HUES6 (cell line): ENCODE results near the gene POLR3GL.
A peak's percentile ranks its signal among the peaks of the same experiment; 100 is the strongest.

Source experiments
- H3K27ac ChIP-seq: 2 replicates; pipeline ENCODE4 v1.7.0; 2013; ENCODE audit warnings: low read depth, mild to moderate bottlenecking, low read length, inconsistent platforms
- H3K27me3 ChIP-seq: 2 replicates; pipeline ENCODE4 v1.6.1; 2013; ENCODE audit warnings: low read length; ENCODE audit not compliant: control insufficient read depth, insufficient read depth
- H3K36me3 ChIP-seq: 2 replicates; pipeline ENCODE4 v1.6.1; 2013; ENCODE audit warnings: low read length; ENCODE audit not compliant: control insufficient read depth, insufficient read depth
- H3K4me1 ChIP-seq: 2 replicates; pipeline ENCODE4 v1.6.1; 2013; ENCODE audit warnings: low read length; ENCODE audit not compliant: control insufficient read depth, insufficient read depth
- H3K4me3 ChIP-seq: 2 replicates; pipeline ENCODE4 v1.5.1; 2013; ENCODE audit warnings: low read depth, low read length
- H3K9ac ChIP-seq: one replicate; pipeline ENCODE4 v1.6.1; 2013; ENCODE audit warnings: mild to moderate bottlenecking, low read length
- H3K9me3 ChIP-seq: 2 replicates; pipeline ENCODE4 v1.6.1; 2013; ENCODE audit warnings: low read depth, low read length; ENCODE audit not compliant: control insufficient read depth, insufficient read depth

POLR3GL gene

DNA sequence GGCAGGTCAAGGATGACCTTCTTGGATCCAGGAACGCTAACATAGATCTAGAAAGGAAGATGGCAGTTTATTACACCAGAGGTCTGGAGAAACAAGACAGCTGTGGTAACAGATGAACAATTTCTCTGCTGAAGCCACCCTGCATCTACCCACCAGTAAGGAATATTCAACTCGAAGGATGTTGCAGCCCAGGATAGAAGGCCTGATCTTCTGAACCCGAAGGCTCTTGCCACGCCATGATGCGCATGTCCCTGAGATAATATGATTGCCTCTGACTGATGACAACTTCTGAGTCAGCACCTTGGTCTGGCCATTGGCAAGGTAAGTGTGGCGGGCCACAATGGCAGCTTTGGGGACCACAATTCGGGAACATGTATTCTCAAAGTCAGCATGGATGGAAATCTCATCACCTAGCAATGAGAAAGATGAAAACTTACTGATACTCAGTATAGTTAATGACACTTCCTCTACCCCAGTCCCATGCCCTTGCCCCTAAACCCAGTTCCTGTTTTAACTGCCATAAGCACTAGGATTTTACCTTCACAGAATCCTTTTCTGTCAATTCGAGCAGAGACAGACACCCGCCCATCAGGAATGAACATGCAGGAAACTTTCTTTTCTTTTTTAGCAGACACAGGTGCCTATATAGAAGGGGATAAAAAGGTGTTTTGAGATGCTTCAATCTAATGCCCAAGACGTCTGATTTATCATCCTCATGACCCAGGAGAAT lies 30.1 kb downstream of the POLR3GL start:
- Histone ChIP-seq H3K27ac (no peak overlapping the region), H3K9ac (no peak overlapping the region), H3K27me3 (no peaks in the 10 kb centered on the region), H3K4me3 (peak overlapping the region; percentile 96), H3K9me3 (no peaks in the 10 kb centered on the region), H3K4me1 (peaks cover 27% of the 10 kb centered on the region), H3K36me3 (peaks cover 30% of the 10 kb centered on the region)

DNA sequence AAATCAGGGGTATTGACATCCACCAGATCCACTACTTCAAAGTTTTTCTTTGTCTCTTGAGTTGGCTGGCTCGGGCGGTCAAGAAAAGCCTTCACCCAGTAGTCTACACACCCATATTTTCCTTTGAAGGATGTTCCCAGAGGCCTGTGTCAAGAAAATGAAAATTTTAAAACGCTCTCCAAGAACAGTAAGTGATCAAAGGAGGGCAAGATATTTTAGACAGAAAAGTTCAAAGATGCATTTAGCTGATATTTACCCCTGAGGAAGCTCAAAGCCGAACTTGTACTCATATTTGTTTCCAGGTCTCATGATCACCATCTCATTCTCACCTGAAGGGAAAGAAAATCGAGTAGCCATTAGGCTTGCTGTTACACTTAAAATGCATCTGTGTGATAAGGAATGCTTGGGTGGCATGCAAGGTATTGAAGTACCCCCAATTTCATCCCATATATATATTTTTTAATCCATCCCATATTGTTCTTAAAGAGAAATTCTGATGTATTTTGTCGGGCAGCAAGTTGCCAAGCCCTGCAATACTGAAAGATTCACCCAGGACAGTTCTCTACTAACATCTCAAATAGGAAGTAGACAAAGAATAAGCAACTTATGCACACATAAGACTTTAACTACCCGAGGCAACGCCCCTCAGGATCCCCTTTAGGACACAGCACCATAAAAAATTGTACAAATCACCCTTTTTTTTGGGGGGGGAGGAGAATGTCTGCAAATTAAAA lies 30.8 kb downstream of the POLR3GL start:
- H3K4me3 ChIP-seq: peak overlapping the region; percentile 96
- no peaks in the 10 kb centered on the region for H3K27me3 ChIP-seq
- peak overlapping the region; percentile 94 for H3K9ac ChIP-seq
- H3K4me1 ChIP-seq: peaks cover 29% of the 10 kb centered on the region
- no peaks in the 10 kb centered on the region for H3K9me3 ChIP-seq
- H3K36me3 ChIP-seq: peaks cover 30% of the 10 kb centered on the region
- no peak overlapping the region for H3K27ac ChIP-seq

DNA sequence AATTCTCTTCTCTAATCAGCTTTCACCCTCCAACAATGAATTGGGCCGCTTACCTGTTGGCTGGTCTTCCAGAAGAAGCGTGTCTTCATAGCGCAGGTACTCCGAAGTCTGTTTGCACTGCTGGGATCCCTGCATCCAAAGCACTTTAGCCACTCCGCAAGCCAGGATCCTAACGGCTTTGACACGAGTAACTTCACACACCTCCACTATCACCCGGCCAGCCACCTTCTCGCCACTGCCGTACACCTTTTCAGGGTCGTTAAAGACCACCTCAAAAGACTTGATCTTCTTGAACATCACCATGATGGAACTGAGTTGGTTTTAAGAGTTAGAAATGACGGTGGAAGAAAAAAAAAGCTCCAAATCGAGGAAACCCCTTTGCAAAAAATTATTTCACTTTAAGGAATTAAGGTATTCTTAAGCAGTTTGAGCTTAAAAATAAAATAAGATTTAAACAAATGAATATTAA lies 31.5 kb downstream of the POLR3GL start:
- H3K4me1 ChIP-seq: peaks cover 23% of the 10 kb centered on the region
- peak overlapping the region; percentile 94 for H3K9ac ChIP-seq
- H3K27ac ChIP-seq: peak overlapping the region; percentile 81

DNA sequence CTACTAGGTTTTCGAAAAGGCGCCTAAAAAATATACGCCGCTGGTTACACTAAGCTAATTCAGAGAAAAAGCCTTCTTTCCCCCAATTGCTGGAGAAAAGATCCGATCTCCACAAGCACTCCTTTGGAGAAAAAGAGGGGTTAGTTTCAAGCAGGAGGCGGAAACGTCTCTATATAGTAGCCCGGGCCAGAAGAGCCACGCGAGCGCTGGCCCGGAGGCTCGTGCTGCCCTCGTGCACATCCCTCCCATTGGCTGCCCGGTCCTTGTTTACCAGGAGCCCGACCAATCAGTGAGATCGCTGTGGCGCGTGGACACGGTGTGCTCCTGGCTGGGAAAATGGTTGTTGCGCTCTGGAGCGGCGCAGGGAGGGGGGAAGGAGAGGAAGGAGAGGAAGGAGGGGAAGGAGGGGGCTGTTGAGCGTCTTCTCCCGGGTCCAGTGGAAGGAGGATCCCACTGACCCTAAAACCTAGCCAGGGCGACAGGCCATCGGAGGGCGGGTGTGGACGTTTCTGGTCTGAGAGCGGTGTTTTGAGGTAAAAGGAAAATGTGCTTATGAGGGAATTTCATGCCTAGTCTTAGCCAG lies 32.0 kb downstream of the POLR3GL start, which contains the start of gene TXNIP:
TXNIP (minus strand) TSS at position 147 of the 583 bp plus-strand sequence. CDS start 313 bp downstream, outside the sequence.
- Histone ChIP-seq H3K27me3 (no peaks in the 10 kb centered on the region), H3K9ac (peak within 1 kb of the TSS; percentile 94)

More for the DNA sequence above, 31.5 kb downstream of the POLR3GL start:
- Histone ChIP-seq H3K36me3 (peaks cover 30% of the 10 kb centered on the region), H3K27me3 (no peaks in the 10 kb centered on the region), H3K4me3 (peak overlapping the region; percentile 96), H3K9me3 (no peaks in the 10 kb centered on the region)

DNA sequence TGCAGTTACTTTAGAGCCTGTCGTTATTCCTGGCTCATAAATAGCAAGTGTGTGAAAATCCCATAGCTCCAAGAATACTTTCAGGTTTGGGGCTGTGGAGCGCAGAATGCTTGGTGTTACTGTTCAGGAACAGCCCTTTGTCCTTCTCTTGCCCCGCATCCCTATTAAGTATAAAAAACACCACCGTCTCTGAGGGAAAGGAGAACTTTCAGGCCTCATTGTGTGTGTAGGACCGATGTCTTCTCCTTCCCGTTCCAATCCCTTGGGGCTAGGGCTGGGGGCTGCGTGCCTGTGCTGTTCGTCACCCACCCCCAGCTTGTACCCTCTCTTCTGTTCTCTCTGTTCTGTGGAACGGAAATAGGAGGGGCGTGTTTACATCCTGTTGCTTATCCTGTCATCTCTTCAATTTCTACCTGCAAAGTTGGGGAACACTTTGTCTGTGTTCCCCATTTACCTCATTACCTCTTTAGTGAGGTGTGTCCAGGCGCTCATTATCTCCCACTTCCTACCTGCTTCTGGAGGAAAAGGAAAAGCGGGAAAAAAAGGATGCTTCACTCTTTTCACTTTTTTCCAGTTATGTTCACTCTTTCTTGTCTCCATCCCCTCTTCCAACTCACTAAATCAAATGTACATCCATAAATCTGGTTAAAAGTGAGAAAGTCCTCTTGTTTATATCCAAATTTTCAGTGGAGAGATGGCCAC lies 32.7 kb downstream of the POLR3GL start:
- H3K27ac ChIP-seq: peak overlapping the region; percentile 66; the same call in 1 of the 2 replicates

More for the DNA sequence above, 32.0 kb downstream of the POLR3GL start, which contains the start of gene TXNIP:
- H3K4me3 ChIP-seq: peak within 1 kb of the TSS; percentile 96
- peak within 1 kb of the TSS; percentile 81 for H3K27ac ChIP-seq
- H3K36me3 ChIP-seq: peaks cover 30% of the 10 kb centered on the region
- no peaks in the 10 kb centered on the region for H3K9me3 ChIP-seq
- H3K4me1 ChIP-seq: peaks cover 23% of the 10 kb centered on the region

DNA sequence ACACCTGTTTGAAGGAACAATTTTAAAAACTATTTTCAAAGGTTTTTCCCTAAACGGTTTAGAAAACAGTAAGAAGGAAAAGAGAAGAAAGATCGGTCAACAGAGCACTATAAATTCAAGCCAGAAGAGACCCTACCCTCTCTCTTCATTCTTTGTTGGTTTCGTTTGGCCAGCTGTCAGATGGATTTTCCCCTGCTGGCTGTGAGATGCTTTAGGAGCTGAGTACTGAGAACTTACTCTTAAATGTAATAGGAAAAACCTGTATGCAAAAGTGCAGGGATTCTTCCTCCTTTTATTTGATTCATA lies 33.2 kb downstream of the POLR3GL start:
- Histone ChIP-seq H3K4me1 (peaks cover 23% of the 10 kb centered on the region), H3K9ac (no peak overlapping the region), H3K36me3 (peaks cover 27% of the 10 kb centered on the region), H3K27me3 (no peaks in the 10 kb centered on the region), H3K4me3 (peak overlapping the region; percentile 96), H3K9me3 (no peaks in the 10 kb centered on the region), H3K27ac (no peak overlapping the region)

More for the DNA sequence above, 32.7 kb downstream of the POLR3GL start:
- peaks cover 23% of the 10 kb centered on the region for H3K4me1 ChIP-seq
- peak overlapping the region; percentile 96 for H3K4me3 ChIP-seq
- peak overlapping the region; percentile 84 for H3K9ac ChIP-seq
- H3K27me3 ChIP-seq: no peaks in the 10 kb centered on the region
- H3K36me3 ChIP-seq: peaks cover 30% of the 10 kb centered on the region
- no peaks in the 10 kb centered on the region for H3K9me3 ChIP-seq

DNA sequence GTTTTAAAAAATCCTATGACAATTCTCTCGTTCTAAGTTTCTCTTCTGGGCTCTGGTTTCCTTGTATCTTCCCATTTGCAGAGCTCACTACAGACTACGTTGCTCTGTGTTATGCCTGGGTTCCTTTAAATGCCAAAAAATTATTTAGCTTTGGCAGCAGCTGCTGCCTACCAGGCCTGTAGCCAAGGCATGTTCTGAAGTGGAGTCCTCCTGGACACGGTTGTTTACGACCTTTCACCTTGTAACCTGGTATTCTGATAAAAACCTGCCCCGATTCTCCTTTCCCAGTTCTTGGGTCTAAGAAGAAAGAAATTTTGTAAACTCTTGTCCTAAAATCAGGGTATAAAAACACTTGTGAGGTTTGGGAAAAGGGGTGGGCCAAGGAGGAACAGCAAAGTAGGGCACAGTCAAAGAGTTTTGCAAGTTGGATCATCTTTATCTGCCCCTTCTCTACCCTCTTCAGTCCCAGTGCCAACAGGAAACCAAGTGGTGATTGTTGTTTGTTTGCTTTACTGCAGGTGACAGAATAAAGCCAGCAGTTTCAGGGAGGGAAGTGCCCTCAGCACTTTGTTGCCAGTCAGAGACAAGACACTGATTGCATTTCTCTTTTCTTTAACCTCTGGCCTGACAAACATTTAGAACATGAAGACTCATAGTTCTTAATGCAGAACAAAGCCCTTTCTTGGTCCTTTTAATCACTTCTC lies 35.0 kb downstream of the POLR3GL start:
- Histone ChIP-seq H3K4me3 (no peak overlapping the region), H3K4me1 (peaks cover 16% of the 10 kb centered on the region), H3K9ac (no peak overlapping the region)

DNA sequence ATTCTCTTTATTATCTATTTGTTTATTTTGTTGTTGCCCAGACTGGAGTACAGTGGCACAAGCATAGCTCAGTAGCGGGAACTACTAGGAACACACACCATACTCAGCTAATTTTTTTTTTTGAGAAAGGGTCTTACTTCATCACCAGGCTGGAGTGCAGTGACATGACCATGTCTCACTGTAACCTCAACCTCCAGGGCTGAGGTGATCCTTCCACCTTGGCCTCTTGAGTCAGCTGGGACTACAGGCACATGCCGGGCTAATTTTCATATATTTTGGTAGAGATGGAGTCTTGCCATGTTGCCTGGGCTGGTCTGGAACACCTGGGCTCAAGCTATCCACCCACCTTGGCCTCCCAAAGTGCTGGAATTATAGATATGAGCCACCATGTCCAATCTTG lies 37.2 kb downstream of the POLR3GL start:
- no peaks in the 10 kb centered on the region for H3K36me3 ChIP-seq
- no peaks in the 10 kb centered on the region for H3K9me3 ChIP-seq
- H3K9ac ChIP-seq: no peak overlapping the region
- peaks cover 16% of the 10 kb centered on the region for H3K4me1 ChIP-seq
- no peak overlapping the region for H3K27ac ChIP-seq
- no peaks in the 10 kb centered on the region for H3K27me3 ChIP-seq
- H3K4me3 ChIP-seq: no peak overlapping the region

More for the DNA sequence above, 35.0 kb downstream of the POLR3GL start:
- H3K9me3 ChIP-seq: no peaks in the 10 kb centered on the region
- H3K27me3 ChIP-seq: no peaks in the 10 kb centered on the region
- peaks cover 9% of the 10 kb centered on the region for H3K36me3 ChIP-seq
- H3K27ac ChIP-seq: no peak overlapping the region

DNA sequence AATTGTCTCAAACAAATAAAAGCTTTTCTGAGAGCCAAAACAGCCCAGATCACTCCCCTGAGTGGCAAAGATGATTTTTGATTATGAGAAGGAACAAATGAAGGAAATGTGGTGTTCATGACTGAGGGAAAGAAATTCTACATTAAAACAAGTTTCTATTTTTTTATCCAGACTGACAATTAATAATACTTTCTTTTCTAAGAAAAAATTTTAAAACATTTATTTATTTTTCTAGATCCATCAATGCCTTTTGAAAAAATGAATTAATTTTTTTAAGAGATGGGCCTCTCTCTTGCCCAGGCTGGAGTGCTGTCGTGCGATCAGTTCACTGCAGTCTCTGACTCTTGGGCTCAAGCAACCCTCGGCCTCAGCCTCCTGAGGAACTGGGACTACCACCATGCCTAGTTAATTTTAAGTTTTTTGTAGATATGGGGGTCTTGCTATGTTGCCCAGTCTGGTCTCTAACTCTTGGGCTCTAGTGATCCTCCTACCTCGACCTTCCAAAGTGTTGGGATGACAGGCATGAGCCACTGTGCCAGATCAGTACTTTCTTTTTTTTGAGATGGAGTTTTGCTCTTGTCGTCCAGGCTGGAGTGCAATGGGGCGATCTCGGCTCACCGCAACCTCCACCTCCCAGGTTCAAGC lies 43.1 kb downstream of the POLR3GL start:
- no peaks in the 10 kb centered on the region for H3K27me3 ChIP-seq
- H3K36me3 ChIP-seq: no peaks in the 10 kb centered on the region
- 0 out of 2 replicates have a peak, but pooled peaks cover 2% of the 10 kb centered on the region for H3K4me1 ChIP-seq
- no peak overlapping the region for H3K4me3 ChIP-seq
- no peaks in the 10 kb centered on the region for H3K9me3 ChIP-seq
- H3K9ac ChIP-seq: no peak overlapping the region
- H3K27ac ChIP-seq: no peak overlapping the region
